Activated naive CD8-positive, alpha-beta T cell treated with anti-CD3 and anti-CD28 coated beads, Interleukin-2, amount 10 ng/mL, durations not matched to agents 7 days and 5 days (primary cell): ENCODE results near the gene LRCH3. TPM values are rescaled to one million over a fixed set of nuclear protein-coding genes. Genes with fewer than 3 reads are reported as not detected.
"Not testable (repeated sequence)": the region's sequence is repeated elsewhere in the genome, so short reads cannot be mapped to it uniquely, and the experiment has no call there.

ENCODE experiments used
- ATAC-seq: fragments of 150-1000 bp; cut with Tn5 transposase; one replicate; pipeline ENCODE4 v1.10.0; 2021; ENCODE audit warnings: low read depth, moderate library complexity
- POLR2A ChIA-PET: fragments of 350-600 bp; sonication (Branson Sonifier 250); formaldehyde crosslinking; loops from one replicate; lab custom pipeline; 2021; ENCODE audit warnings: antibody characterized with exemption; lab: Charles Lee
- DNase-seq: peaks from one replicate; pipeline ENCODE4 v3.0.0; 2021
- H3K27ac Mint-ChIP-seq: one replicate; pipeline ENCODE4 v1.8.0; 2022; ENCODE audit warnings: mild to moderate bottlenecking, mixed read lengths
- H3K27me3 Mint-ChIP-seq: one replicate; pipeline ENCODE4 v1.8.0; 2022; ENCODE audit warnings: mild to moderate bottlenecking, moderate library complexity, mixed read lengths
- H3K36me3 Mint-ChIP-seq: one replicate; pipeline ENCODE4 v1.8.0; 2021; ENCODE audit warnings: mild to moderate bottlenecking, mixed read lengths
- H3K4me1 Mint-ChIP-seq: one replicate; pipeline ENCODE4 v1.8.0; 2021; ENCODE audit warnings: mixed read lengths
- H3K4me3 Mint-ChIP-seq: one replicate; pipeline ENCODE4 v1.8.0; 2022; ENCODE audit warnings: mild to moderate bottlenecking, moderate library complexity, mixed read lengths
- H3K9me3 Mint-ChIP-seq: one replicate; pipeline ENCODE4 v1.8.0; 2021; ENCODE audit warnings: mixed read lengths
- total RNA-seq, 2 experiments: library from RNA; stranded (reverse); gene quantifications; one replicate each; pipeline ENCODE4 v1.2.3, GENCODE V29; 2021

The LRCH3 gene
- total RNA-seq, 2 experiments from 2014 or later: 67.1 to 83.4 TPM

- H3K27me3 Mint-ChIP-seq: no peaks in the 10 kb centered on the region
- H3K4me1 Mint-ChIP-seq: no peaks in the 10 kb centered on the region
- no peak for DNase-seq
- no peak overlapping the region for H3K4me3 Mint-ChIP-seq
- no peaks in the 10 kb centered on the region for H3K9me3 Mint-ChIP-seq
- no peak for ATAC-seq
- peaks cover 29% of the 10 kb centered on the region for H3K36me3 Mint-ChIP-seq
- H3K27ac Mint-ChIP-seq: no peak overlapping the region
- POLR2A ChIA-PET: no interaction called here
Measured at GRCh38 chr3:197858133-197858532, 67.1 kb downstream of the LRCH3 start.

- POLR2A ChIA-PET: no interaction called here
- ATAC-seq (no peak), DNase-seq (no peak)
- no peaks in the 10 kb centered on the region for H3K9me3 Mint-ChIP-seq
- no peak overlapping the region for H3K4me3 Mint-ChIP-seq
- H3K4me1 Mint-ChIP-seq: no peaks in the 10 kb centered on the region
- H3K27me3 Mint-ChIP-seq: no peaks in the 10 kb centered on the region
- no peak overlapping the region for H3K27ac Mint-ChIP-seq
- peaks cover 29% of the 10 kb centered on the region for H3K36me3 Mint-ChIP-seq
Measured at GRCh38 chr3:197858598-197858997, 67.5 kb downstream of the LRCH3 start.

DNA sequence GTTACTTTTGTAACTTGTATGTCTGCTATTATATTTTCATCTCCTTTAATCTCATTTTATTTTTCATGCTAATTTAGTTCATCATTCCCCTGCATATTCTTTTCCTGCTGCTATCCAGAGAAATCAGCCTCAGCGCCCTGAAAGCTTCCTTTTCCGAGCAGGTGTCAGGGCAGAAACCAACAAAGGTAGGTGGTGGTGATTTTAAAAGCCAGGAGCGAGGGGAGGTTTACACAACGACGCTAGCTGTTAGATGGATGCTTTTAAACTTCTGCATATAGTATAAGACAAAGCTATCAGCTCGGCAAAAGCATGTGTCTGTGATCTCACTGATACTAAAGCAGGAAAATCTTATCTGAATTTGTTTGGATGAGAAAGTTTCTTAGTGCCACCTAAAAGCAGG lies 75.0 kb downstream of the LRCH3 start:
- ATAC-seq (no peak), DNase-seq (no peak)
- POLR2A ChIA-PET: no interaction called here
- H3K27me3 Mint-ChIP-seq: no peaks in the 10 kb centered on the region
- no peak overlapping the region for H3K27ac Mint-ChIP-seq
- peaks cover 8% of the 10 kb centered on the region for H3K4me1 Mint-ChIP-seq
- H3K36me3 Mint-ChIP-seq: peaks cover 20% of the 10 kb centered on the region
- H3K9me3 Mint-ChIP-seq: no peaks in the 10 kb centered on the region
- H3K4me3 Mint-ChIP-seq: no peak overlapping the region

DNA sequence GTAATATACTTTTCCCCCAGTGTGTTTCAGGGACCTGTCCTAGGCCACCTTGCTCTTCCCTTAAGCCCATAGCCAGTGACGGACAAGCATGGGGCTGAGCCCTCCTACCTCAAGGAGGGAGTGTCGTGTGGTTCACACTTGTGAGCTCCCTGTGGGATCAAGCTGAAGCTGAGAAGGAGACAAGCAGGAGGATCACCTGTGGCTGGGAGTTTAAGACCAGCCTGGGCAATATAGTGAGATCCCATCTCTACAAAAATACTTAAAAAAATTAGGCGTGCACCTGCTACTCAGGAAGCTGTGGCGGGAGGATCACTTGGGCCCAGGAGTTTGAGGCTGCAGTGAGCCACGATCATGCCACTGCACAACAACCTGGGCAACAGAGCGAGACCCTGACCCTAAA lies 82.3 kb downstream of the LRCH3 start:
- H3K4me1 Mint-ChIP-seq: peaks cover 14% of the 10 kb centered on the region
- no peaks in the 10 kb centered on the region for H3K9me3 Mint-ChIP-seq
- ATAC-seq (no peak), DNase-seq (no peak)
- H3K36me3 Mint-ChIP-seq: peaks cover 39% of the 10 kb centered on the region
- POLR2A ChIA-PET: no interaction called here
- H3K4me3 Mint-ChIP-seq: no peak overlapping the region
- H3K27me3 Mint-ChIP-seq: no peaks in the 10 kb centered on the region
- no peak overlapping the region for H3K27ac Mint-ChIP-seq

- Mint-ChIP-seq H3K27me3 (no peaks in the 10 kb centered on the region), H3K27ac (no peak overlapping the region)
- DNase-seq: no peak
Measured at GRCh38 chr3:197874064-197874463, 83.0 kb downstream of the LRCH3 start.

GRCh38 chr3:197874653-197875052 lies 83.6 kb downstream of the LRCH3 start:
- Mint-ChIP-seq H3K27me3 (no peaks in the 10 kb centered on the region), H3K9me3 (no peaks in the 10 kb centered on the region), H3K4me3 (no peak overlapping the region), H3K36me3 (peaks cover 38% of the 10 kb centered on the region), H3K4me1 (peaks cover 16% of the 10 kb centered on the region), H3K27ac (no peak overlapping the region)
- ATAC-seq (no peak), DNase-seq (no peak)
- POLR2A ChIA-PET: no interaction called here

More at GRCh38 chr3:197874064-197874463, 83.0 kb downstream of the LRCH3 start:
- Mint-ChIP-seq H3K36me3 (peaks cover 38% of the 10 kb centered on the region), H3K4me3 (no peak overlapping the region), H3K9me3 (no peaks in the 10 kb centered on the region), H3K4me1 (peaks cover 15% of the 10 kb centered on the region)
- POLR2A ChIA-PET: no interaction called here
- no peak for ATAC-seq

DNA sequence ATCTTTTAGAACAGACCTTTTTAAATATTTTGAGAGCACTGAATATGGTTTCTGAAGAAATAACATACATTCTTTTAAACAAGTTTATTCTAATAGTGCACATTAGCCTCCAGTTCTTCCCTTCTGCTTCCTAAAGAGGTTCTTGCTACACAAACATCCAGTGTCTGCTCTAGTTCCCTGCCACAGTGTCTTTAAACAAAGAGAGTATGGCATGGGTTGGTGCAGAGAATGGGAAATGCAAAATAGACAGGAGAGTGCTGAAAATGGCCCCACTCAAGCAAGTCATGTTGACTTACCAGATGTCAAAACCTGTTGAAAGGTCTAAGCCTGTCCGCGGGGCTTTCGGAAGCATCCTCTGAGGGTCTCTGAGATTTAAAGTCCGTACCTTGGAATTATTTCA lies 86.8 kb downstream of the LRCH3 start:
- Mint-ChIP-seq H3K27ac (peak overlapping the region; percentile 86), H3K36me3 (peaks cover 35% of the 10 kb centered on the region), H3K9me3 (no peaks in the 10 kb centered on the region), H3K4me3 (peak overlapping the region; percentile 58), H3K27me3 (no peaks in the 10 kb centered on the region), H3K4me1 (peaks cover 19% of the 10 kb centered on the region)
- DNase-seq: no peak
- ATAC-seq: no peak
- POLR2A ChIA-PET: interaction anchor here (1.0 kb wide), 1 partner anchor 72 kb away, joined by 3 read pairs; the partner anchor contains the start of gene RPL35A

DNA sequence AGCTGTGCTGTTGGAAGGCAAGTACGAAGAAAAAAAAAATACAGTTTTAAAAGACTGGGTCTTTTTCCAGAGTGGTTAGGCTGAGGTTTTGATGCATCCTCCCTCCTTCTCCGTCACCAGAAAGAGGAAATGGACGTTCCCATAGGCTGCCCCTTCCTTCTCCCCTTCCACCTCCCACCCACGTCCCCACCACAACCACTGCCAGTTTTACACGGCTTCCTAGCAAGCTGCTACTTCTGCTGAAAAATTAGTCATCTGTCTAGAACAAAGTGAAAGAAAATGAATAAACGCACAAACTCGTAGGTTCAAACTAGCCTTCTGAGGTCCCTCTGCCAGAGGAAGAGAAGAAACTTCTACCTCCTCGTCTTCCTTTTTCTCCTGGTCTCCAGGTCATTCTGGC lies 87.4 kb downstream of the LRCH3 start:
- peak; percentile 86 for ATAC-seq
- DNase-seq: peak; percentile 42
- Mint-ChIP-seq H3K4me3 (peak overlapping the region; percentile 58), H3K4me1 (peaks cover 17% of the 10 kb centered on the region), H3K36me3 (peaks cover 33% of the 10 kb centered on the region), H3K27ac (peak overlapping the region; percentile 86), H3K9me3 (no peaks in the 10 kb centered on the region), H3K27me3 (no peaks in the 10 kb centered on the region)
- POLR2A ChIA-PET: interaction anchor here (1.0 kb wide), 1 partner anchor 71 kb away, joined by 3 read pairs; the partner anchor contains the start of gene RPL35A

DNA sequence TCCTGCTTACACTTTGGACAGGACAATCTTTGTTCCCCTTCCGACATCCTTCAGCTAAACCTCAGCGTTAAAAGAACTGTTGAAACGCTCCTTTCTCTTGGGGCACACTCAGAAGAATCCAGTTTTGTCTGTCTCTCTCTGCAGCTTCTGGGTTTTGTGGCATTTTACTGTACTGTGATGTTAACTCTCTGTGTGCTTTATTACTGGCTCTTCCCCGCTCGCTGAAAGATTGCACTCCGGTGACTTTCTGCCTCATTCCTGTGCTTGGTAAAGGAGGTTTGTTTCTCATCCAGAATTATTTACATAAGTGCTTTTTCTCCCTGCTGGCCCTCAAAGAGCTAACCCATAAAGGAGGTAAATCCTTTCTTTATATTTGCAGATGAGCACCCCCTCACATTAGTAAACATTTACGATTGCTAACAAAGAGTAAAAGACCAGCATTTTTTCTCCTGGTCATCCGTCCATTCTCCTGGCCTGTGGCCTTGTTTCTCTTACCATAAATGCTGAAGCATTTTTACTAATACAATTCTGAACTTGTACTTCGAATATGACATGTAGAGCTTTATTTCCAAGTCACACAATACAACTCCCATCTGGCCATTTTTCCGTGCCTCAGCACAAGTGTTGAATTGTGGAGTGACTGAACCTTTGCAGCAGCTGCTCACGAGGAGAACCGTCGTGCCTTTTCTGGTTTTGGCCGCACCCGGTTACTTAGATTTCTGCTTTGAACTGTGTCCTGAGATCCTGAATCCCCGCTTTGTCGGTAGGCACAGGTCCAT lies 89.6 kb downstream of the LRCH3 start:
- no peaks in the 10 kb centered on the region for H3K9me3 Mint-ChIP-seq
- POLR2A ChIA-PET: interaction anchor here (0.6 to 0.7 kb wide), 2 partner anchors 122 to 1195 kb away, joined by 3 read pairs; no protein-coding TSS in a partner anchor
- no peak overlapping the region for H3K27ac Mint-ChIP-seq
- no peak for ATAC-seq
- H3K4me3 Mint-ChIP-seq: no peak overlapping the region
- H3K36me3 Mint-ChIP-seq: peaks cover 38% of the 10 kb centered on the region
- no peaks in the 10 kb centered on the region for H3K27me3 Mint-ChIP-seq
- no peak for DNase-seq
- peaks cover 17% of the 10 kb centered on the region for H3K4me1 Mint-ChIP-seq

DNA sequence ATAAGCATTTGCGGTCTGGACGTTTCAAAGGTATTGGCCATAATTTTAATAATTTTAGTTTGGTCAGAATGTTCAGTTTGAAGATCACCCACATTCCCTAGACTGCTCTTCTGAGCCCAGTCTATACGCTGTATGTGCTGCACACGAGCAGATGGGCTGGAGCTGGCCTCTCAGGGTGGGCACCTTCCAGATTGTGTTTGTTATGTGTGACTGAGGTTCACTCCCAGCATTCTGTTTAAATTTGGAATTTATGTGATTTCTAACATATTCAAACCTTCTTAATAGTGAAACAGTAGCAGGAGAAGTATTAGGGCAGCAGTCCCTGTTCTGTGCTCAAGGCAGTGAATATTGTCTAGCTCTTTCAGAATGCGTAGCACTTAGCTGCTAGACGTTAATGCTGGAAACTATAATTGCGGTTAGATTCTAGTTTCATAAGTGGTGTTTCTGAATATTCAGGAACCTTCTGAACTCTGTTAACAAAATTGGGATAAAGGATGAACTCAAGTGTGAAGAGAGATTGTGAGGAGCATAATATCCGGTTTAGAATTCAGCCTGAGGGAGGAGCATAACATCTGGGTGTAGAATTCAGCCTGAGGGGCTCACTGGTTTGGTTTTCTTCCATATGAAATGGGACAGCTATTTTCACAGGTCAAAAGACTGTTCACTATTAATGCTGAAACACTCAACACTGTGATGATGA lies 90.4 kb downstream of the LRCH3 start:
- Mint-ChIP-seq H3K27me3 (no peaks in the 10 kb centered on the region), H3K36me3 (peaks cover 37% of the 10 kb centered on the region), H3K4me3 (no peak overlapping the region), H3K9me3 (no peaks in the 10 kb centered on the region), H3K4me1 (peaks cover 17% of the 10 kb centered on the region), H3K27ac (no peak overlapping the region)
- no peak for ATAC-seq
- DNase-seq: no peak
- POLR2A ChIA-PET: no interaction called here

- Mint-ChIP-seq H3K36me3 (peaks cover 35% of the 10 kb centered on the region), H3K9me3 (no peaks in the 10 kb centered on the region), H3K4me3 (no peak overlapping the region), H3K27ac (no peak overlapping the region), H3K27me3 (no peaks in the 10 kb centered on the region), H3K4me1 (peaks cover 17% of the 10 kb centered on the region)
- POLR2A ChIA-PET: no interaction called here
- ATAC-seq (no peak), DNase-seq (no peak)
Measured at GRCh38 chr3:197881970-197882338, 90.9 kb downstream of the LRCH3 start.

DNA sequence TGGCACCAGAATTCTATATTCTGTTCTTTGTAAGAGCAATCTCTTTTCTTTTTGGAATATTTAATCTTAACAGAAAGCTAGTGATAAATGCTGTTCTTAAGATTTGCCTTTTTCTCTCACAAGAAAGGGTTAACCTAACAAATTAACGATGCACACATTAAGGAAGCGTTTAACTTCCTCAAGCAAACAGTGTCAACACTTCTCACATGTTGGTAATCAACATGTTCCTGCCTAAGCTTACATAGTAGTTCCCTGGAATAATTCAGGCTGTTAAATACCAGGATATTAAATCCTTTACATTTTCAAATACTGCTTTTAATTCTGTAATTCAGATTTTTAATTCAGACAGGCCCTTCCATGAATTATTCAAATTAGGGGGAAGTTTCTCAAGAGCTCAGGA lies 91.5 kb downstream of the LRCH3 start:
- H3K9me3 Mint-ChIP-seq: no peaks in the 10 kb centered on the region

DNA sequence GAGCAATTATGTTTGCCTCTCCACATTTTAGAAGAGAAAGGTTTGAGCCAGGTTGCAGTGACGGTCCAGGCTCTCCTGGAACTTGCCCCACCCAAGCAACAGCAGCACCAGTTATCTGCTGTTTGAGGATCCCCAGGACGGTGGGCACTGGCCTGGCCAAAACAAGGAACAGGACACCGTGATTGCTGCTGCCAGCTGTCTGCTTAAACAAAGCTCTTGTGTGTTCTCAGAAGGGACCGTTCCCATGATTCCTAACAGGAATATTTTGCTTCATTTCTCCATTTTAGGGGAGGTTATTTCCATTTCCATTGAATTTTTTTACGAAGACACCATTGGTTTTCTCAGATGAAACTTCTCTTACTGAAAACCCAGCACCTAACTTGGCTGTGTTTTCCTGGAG lies 92.5 kb downstream of the LRCH3 start:
- H3K9me3 Mint-ChIP-seq: no peaks in the 10 kb centered on the region
- ATAC-seq: no peak
- no peak overlapping the region for H3K4me3 Mint-ChIP-seq
- POLR2A ChIA-PET: no interaction called here
- peaks cover 9% of the 10 kb centered on the region for H3K4me1 Mint-ChIP-seq
- no peaks in the 10 kb centered on the region for H3K27me3 Mint-ChIP-seq
- no peak overlapping the region for H3K27ac Mint-ChIP-seq
- no peak for DNase-seq
- H3K36me3 Mint-ChIP-seq: peaks cover 31% of the 10 kb centered on the region

More for the DNA sequence above, 91.5 kb downstream of the LRCH3 start:
- Mint-ChIP-seq H3K4me3 (no peak overlapping the region), H3K27ac (no peak overlapping the region), H3K36me3 (peaks cover 33% of the 10 kb centered on the region), H3K4me1 (peaks cover 17% of the 10 kb centered on the region), H3K27me3 (no peaks in the 10 kb centered on the region)
- POLR2A ChIA-PET: no interaction called here
- ATAC-seq: no peak
- DNase-seq: no peak

DNA sequence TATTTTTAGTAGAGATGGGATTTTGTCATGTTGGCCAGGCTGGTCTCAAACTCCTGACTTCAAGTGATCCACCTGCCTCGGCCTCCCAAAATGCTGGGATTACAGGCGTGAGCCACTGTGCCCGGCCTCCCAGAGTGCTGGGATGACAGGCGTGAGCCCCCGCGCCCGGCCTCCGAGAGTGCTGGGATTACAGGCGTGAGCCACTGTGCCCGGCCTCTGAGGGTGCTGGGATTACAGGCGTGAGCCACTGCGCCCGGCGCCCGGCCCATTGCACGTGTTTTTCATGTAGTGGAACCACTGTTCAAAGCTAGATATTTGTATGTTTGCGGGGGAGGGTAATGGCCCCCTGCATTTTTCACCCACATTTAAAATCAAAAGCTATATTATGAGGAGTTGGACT lies 93.3 kb downstream of the LRCH3 start:
- POLR2A ChIA-PET, H3K27me3 Mint-ChIP-seq, H3K4me3 Mint-ChIP-seq, H3K27ac Mint-ChIP-seq, H3K4me1 Mint-ChIP-seq, ATAC-seq, H3K9me3 Mint-ChIP-seq, DNase-seq: not testable (repeated sequence)
- peaks cover 28% of the 10 kb centered on the region for H3K36me3 Mint-ChIP-seq
